Activated CD8-positive, alpha-beta memory T cell treated with anti-CD3 and anti-CD28 coated beads for 24 hours (primary cell): ENCODE data around the gene TNFRSF19.

Source experiments
- DNase-seq: peaks from one replicate; pipeline ENCODE4 v3.0.0-alpha.2; 2020

TNFRSF19 gene

GRCh38 chr13:23608701-23609413 lies 38.6 kb downstream of the TNFRSF19 start:
- no peak for DNase-seq

GRCh38 chr13:23609414-23609760 lies 39.2 kb downstream of the TNFRSF19 start:
- no peak for DNase-seq

- DNase-seq, result no peak
Observed at GRCh38 chr13:23609874-23610576, 39.8 kb downstream of the TNFRSF19 start.

DNA sequence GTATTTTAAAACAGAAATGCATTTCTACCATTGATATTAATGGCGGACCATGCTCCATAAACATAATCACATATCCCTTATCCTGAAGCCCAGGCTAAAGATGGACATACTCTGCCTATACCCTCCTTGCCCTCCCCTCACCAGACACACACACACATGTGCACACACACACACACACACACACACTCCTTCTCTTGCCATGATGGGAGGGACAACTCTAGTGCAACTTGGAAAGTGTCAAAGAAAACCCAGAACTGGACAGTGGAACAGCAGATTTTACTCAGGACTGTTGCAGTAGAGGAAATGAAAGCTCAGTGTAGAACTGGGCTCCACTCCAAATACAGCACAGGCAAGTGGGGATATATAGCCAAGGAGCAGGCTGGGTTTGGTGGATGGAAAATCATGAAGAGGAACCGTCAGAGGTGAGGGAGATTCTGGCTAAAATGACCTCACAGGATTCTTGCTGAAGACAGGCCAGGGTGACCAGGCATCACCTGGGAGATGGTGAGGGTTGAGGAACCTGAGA lies 40.8 kb downstream of the TNFRSF19 start:
- no peak for DNase-seq

- no peak for DNase-seq
Observed at GRCh38 chr13:23612182-23612581, 42.0 kb downstream of the TNFRSF19 start.

DNA sequence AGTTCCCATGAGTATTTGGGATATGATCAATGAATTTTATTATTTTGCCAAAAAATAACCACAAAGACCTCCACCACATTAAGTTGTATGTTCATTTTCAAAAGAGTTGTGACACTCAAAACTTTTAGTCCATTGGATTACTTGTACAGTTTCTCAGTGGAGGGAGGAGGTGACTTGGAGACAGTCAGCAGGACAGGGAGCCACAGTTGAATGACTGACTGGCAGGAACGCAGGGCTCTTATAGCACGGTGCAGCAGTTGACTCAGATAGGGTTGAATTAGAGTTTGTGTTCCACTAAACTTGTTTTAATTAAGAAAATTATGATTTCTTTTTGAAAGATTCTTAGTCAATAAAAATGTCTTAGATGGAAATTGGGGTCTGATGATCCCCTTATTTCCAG lies 42.5 kb downstream of the TNFRSF19 start:
- DNase-seq, result no peak

DNA sequence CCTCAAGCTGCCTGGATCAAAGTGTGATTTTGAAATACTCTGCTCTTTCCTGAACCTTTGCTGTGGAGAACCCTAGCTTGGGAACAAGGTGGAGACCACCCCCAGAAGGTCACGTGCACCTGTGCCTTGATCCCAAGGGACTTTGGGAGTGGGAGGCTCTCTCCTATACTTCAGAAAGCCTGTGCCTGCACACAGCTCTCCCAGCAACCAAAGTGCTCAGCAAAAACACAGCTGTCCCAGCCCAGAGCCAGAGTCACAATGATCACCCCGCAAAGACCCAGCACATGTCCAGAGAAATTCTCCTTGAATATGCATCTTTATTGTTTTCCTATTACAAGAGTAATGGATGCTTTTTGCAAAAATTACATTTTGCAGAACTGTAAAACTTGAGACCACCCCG lies 43.4 kb downstream of the TNFRSF19 start:
- DNase-seq, result no peak

GRCh38 chr13:23615395-23616081 lies 45.3 kb downstream of the TNFRSF19 start:
- no peak for DNase-seq

DNA sequence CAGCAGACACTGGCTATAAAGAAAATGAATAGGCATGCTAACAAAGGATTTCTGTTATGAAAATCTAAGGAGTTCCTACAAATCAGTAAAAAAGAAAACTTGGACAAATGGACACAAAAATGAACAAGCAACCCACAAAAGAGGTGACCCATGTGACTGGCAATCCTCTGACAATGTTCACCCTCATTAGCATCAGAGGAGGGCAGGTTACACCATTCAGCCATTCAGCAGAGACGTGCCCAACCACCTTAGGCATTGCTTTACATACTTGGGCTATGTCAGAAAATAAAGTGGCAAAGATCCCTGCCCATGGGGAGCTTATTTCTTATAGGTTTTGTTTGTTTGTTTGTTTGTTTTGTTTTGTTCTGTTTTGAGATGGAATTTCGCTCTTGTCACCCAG lies 46.0 kb downstream of the TNFRSF19 start:
- DNase-seq, result no peak

DNA sequence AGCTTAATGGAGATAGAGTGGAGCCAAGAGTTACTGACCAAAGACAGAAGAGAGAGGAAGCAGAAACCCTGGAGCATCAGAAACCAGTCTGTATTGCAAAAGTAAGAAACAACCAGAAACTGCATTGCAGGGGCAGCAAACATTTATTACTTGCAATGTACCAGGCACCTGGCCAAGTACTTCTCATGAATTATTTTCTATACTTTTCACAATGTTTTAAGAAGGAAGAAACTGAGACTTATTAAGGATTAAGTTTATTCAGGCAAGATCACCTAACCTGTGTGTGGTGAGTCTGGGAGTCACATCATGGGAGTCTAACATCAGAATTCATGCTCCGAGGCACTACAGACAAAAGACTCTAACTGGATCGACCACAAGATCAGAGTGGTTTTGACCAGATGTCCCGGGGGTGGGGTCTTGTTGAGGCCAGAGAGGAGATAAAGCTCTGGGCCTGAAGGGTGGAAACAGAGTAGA lies 47.4 kb downstream of the TNFRSF19 start:
- DNase-seq, result no peak

GRCh38 chr13:23618341-23618740 lies 48.1 kb downstream of the TNFRSF19 start:
- no peak for DNase-seq

DNA sequence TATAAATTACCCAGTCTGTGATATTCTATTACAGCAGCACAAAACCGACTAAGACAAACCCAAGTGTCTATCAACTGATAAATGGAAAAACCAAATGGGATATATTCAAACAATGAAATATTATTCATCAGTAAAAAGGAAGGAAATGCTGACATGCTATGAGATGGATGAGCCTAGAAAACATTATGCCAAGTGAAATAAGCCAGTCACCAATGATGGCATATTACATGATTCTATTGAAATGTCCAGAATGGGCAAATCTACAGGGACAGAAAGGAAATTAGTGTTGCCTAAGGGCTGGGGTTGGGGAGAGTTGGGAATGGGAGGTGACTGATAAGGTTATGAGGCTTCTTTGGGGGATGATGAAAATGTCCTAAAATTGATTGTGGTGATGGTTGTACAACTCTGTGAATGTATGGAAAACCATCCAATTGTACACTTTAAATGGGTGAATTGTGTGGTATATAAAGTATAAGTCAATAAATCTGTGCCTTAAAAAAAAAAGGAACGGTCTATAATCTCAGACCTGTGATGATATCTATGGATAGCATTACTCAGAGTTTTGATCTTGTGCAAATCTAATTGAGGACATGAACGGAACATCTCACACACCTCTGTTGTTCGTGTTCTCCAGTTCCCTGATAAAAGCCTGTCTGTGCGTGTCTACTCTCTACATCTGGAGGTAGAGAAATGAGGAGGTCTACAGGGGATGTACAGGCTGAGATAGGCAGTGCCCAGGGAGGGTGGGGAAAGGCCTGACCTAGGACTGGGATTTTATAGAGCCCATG lies 49.0 kb downstream of the TNFRSF19 start:
- no peak for DNase-seq

- no peak for DNase-seq
Observed at GRCh38 chr13:23620211-23620610, 50.0 kb downstream of the TNFRSF19 start.

GRCh38 chr13:23620613-23621315 lies 50.6 kb downstream of the TNFRSF19 start:
- DNase-seq, result no peak

DNA sequence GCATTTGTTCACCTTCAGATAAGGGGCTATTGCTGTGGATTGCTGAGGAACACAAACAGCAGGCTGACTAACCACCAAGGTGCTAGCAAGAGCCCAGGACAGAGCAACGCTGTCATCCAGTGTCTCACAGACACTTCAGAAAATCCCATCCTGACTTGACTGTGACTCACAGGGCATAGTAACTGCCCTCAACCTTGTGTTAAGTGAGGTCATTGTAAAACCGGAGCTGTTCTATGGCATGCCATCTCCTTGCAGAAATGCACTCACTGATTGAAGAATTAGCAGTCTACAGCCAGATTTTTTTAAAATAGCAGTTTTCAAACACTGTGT lies 51.1 kb downstream of the TNFRSF19 start:
- no peak for DNase-seq

GRCh38 chr13:23622985-23623384 lies 52.8 kb downstream of the TNFRSF19 start:
- DNase-seq, result no peak

- no peak for DNase-seq
Observed at GRCh38 chr13:23623394-23623793, 53.2 kb downstream of the TNFRSF19 start.

- no peak for DNase-seq
Observed at GRCh38 chr13:23626700-23627099, 56.5 kb downstream of the TNFRSF19 start.

GRCh38 chr13:23627410-23627809 lies 57.2 kb downstream of the TNFRSF19 start:
- DNase-seq, result no peak

- no peak for DNase-seq
Observed at GRCh38 chr13:23628250-23628649, 58.0 kb downstream of the TNFRSF19 start.

- DNase-seq, result no peak
Observed at GRCh38 chr13:23628765-23629565, 58.8 kb downstream of the TNFRSF19 start.
